ENCODE measurements around the gene PNMT. TPM values are rescaled to one million over a fixed set of nuclear protein-coding genes. Genes with fewer than 3 reads are reported as not detected.

The PNMT gene
- total RNA-seq, 1 donor from 2014 or later = not detected

DNA sequence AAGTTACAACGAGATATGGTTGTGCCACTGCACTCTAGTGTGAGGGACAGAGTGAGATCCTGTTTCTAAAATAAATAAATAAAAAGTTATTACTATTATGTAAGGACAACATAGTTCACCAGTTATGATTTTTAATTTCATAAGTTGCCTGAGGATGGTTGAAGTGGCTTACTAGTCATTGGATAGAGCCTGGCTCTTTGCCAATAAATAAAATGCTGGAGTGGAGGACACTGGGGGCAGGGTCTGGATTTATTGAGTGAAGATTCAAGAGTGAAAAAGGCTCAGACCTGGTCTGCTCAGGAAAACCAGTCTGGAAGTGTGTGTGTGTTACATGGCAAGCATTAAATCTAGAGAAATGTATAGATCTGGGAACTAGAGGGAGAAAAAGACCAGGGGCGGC is 29.2 kb upstream of the PNMT start:
- peak overlapping the region; percentile 39 for H3K4me3 Mint-ChIP-seq
- DNase-seq = no peak
- no peaks in the 10 kb centered on the region for H3K9me3 Mint-ChIP-seq
- peaks cover 50% of the 10 kb centered on the region for H3K4me1 Mint-ChIP-seq
- H3K36me3 Mint-ChIP-seq (ENCODE audit: low read depth) = peaks cover 3% of the 10 kb centered on the region
- intact Hi-C loops (cut with micrococcal nuclease) = loop anchor here (5.0 kb wide), 1 partner anchor 288 kb away; the partner anchor contains the start of genes LRRC3C and ORMDL3
- H3K27me3 Mint-ChIP-seq = no peaks in the 10 kb centered on the region
- H3K27ac Mint-ChIP-seq = no peak overlapping the region

- Mint-ChIP-seq H3K36me3 (ENCODE audit: low read depth) (peaks cover 3% of the 10 kb centered on the region), H3K4me3 (peak overlapping the region; percentile 39), H3K27ac (no peak overlapping the region), H3K27me3 (no peaks in the 10 kb centered on the region), H3K9me3 (no peaks in the 10 kb centered on the region), H3K4me1 (peaks cover 50% of the 10 kb centered on the region)
- DNase-seq = no peak
- intact Hi-C loops (cut with micrococcal nuclease) = loop anchor here (5.0 kb wide), 1 partner anchor 287 kb away; the partner anchor contains the start of genes LRRC3C and ORMDL3
Observed at GRCh38 chr17:39639566-39640458, 28.4 kb upstream of the PNMT start.

- DNase-seq = no peak
- H3K9me3 Mint-ChIP-seq = no peaks in the 10 kb centered on the region
- H3K36me3 Mint-ChIP-seq (ENCODE audit: low read depth) = peaks cover 3% of the 10 kb centered on the region
- intact Hi-C loops (cut with micrococcal nuclease) = no loop called here
- no peak overlapping the region for H3K4me3 Mint-ChIP-seq
- H3K27ac Mint-ChIP-seq = no peak overlapping the region
- H3K27me3 Mint-ChIP-seq = no peaks in the 10 kb centered on the region
- H3K4me1 Mint-ChIP-seq = peaks cover 53% of the 10 kb centered on the region
Observed at GRCh38 chr17:39640591-39641031, 27.6 kb upstream of the PNMT start.

DNA sequence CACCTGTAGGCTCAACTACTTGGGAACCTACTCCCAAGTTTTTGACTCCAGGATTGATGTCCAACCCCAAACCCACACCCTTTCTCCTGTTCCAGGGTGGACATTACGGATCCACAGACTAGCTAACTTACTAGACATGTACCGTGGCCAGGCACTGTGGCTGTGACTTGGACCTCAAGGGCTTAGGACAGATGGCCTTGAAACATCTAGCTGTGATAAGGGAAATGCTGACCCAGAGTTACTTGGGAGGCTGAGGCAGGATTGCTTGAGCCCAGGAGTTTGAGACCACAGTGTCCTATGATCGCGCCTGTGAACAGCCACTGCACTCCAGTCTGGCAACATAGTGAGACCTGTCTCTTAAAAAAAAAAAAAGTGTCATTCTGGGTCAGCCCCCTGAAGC is 27.2 kb upstream of the PNMT start:
- Mint-ChIP-seq H3K4me1 (peaks cover 51% of the 10 kb centered on the region), H3K9me3 (no peaks in the 10 kb centered on the region), H3K27ac (no peak overlapping the region), H3K27me3 (no peaks in the 10 kb centered on the region), H3K36me3 (ENCODE audit: low read depth) (peaks cover 3% of the 10 kb centered on the region), H3K4me3 (no peak overlapping the region)
- intact Hi-C loops (cut with micrococcal nuclease) = no loop called here
- no peak for DNase-seq

GRCh38 chr17:39641883-39642282 is 26.4 kb upstream of the PNMT start:
- no peaks in the 10 kb centered on the region for H3K27me3 Mint-ChIP-seq
- no peak for DNase-seq
- peaks cover 3% of the 10 kb centered on the region for H3K36me3 Mint-ChIP-seq (ENCODE audit: low read depth)
- peaks cover 51% of the 10 kb centered on the region for H3K4me1 Mint-ChIP-seq
- no peak overlapping the region for H3K4me3 Mint-ChIP-seq
- H3K9me3 Mint-ChIP-seq = no peaks in the 10 kb centered on the region
- H3K27ac Mint-ChIP-seq = no peak overlapping the region
- intact Hi-C loops (cut with micrococcal nuclease) = no loop called here

GRCh38 chr17:39642291-39643074 is 25.8 kb upstream of the PNMT start:
- Mint-ChIP-seq H3K36me3 (ENCODE audit: low read depth) (peaks cover 3% of the 10 kb centered on the region), H3K27me3 (no peaks in the 10 kb centered on the region), H3K4me1 (peaks cover 51% of the 10 kb centered on the region), H3K4me3 (no peak overlapping the region), H3K9me3 (no peaks in the 10 kb centered on the region), H3K27ac (no peak overlapping the region)
- no peak for DNase-seq
- intact Hi-C loops (cut with micrococcal nuclease) = no loop called here

DNA sequence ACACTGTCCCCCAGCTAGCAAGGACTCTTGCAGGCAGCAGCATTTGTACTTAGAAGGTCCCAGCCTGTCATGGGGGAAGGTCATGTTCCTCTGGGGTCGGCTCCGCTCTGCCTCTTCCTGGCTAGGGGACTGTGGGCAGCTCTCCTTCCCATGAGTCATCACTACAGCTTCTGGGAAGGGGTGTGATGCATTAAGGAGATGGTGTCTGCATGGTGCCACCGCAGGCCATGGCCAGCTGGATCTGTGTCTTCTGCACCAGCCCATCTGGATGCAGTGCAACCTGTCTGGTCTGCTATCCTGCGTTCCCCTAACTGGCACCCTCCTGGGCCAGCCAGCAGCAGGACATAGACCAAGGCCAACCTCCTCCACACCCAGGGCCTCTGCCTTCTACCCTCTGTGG is 25.0 kb upstream of the PNMT start:
- Mint-ChIP-seq H3K36me3 (ENCODE audit: low read depth) (peaks cover 3% of the 10 kb centered on the region), H3K9me3 (no peaks in the 10 kb centered on the region), H3K27me3 (no peaks in the 10 kb centered on the region), H3K4me3 (no peak overlapping the region), H3K27ac (no peak overlapping the region), H3K4me1 (peaks cover 44% of the 10 kb centered on the region)
- DNase-seq = no peak
- intact Hi-C loops (cut with micrococcal nuclease) = no loop called here

- intact Hi-C loops (cut with micrococcal nuclease) = no loop called here
- Mint-ChIP-seq H3K36me3 (ENCODE audit: low read depth) (no peaks in the 10 kb centered on the region), H3K4me1 (peaks cover 23% of the 10 kb centered on the region), H3K27me3 (no peaks in the 10 kb centered on the region), H3K27ac (no peak overlapping the region), H3K4me3 (no peak overlapping the region), H3K9me3 (no peaks in the 10 kb centered on the region)
- DNase-seq = no peak
Observed at GRCh38 chr17:39647256-39647655, 21.0 kb upstream of the PNMT start.

DNA sequence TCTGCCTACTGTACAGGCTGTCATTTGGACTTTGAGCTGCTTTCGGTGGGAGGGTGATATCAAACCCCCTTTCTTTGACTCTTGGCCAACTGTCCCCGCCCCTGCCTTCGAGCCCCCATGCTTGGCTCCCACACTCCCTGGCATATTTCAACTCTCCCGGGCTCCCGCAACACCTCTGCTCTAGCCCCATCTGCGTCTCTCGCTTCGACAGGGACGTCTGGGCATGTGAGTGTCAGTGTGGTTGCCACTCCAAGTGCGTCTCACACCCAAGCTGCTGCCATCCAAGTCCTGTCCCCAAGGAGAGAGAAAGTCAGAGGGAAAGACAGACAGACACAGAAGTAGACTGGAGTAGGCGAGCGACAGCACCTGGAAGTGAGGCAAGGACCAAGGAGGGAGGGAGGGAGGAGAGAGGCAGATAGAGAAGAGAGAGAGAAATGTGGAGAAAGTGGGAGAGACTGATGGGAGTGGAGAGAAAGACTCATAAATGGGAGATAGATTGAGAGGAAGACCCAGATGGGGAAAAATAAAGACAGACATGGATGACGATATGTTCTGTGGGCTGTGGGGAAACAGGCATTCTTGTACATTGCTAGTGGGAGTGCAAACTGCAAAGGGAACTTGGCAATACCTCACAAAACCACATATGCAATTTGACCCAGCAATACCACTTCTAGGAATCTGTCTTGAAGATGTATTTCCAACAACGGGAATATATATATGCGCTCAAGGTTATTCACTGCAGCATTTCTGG is 19.5 kb upstream of the PNMT start:
- Mint-ChIP-seq H3K27me3 (no peaks in the 10 kb centered on the region), H3K4me3 (no peak overlapping the region), H3K36me3 (ENCODE audit: low read depth) (no peaks in the 10 kb centered on the region), H3K4me1 (peaks cover 13% of the 10 kb centered on the region), H3K9me3 (no peaks in the 10 kb centered on the region), H3K27ac (peak overlapping the region; percentile 8)
- intact Hi-C loops (cut with micrococcal nuclease) = no loop called here
- DNase-seq = no peak

DNA sequence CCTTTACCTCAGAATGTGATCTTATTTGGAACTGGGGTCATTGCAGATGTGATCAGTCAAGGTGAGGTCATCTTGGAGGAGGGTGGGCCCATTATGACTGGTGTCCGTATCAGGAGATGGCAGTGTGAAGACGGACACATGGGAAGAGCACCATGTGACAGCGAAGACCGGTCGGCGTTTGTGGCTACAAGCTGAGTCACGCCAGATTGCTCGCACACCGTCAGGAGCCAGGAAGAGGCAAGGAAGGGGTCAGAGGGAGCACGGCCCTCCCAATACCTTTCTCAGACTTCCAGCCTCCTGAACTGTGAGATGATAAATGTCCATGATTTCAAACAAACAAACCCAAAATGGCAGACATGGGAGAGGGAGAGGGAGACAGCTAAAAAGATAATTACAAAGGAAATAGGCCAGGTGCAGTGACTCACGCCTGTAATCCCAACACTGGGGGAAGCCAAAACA is 18.1 kb upstream of the PNMT start:
- no peak overlapping the region for H3K4me3 Mint-ChIP-seq
- peaks cover 14% of the 10 kb centered on the region for H3K4me1 Mint-ChIP-seq
- intact Hi-C loops (cut with micrococcal nuclease) = no loop called here
- no peak for DNase-seq
- H3K36me3 Mint-ChIP-seq (ENCODE audit: low read depth) = no peaks in the 10 kb centered on the region
- no peak overlapping the region for H3K27ac Mint-ChIP-seq
- H3K9me3 Mint-ChIP-seq = no peaks in the 10 kb centered on the region
- H3K27me3 Mint-ChIP-seq = no peaks in the 10 kb centered on the region

- intact Hi-C loops (cut with micrococcal nuclease) = no loop called here
- Mint-ChIP-seq H3K9me3 (no peaks in the 10 kb centered on the region), H3K4me3 (no peak overlapping the region), H3K4me1 (peaks cover 14% of the 10 kb centered on the region), H3K27ac (no peak overlapping the region), H3K36me3 (ENCODE audit: low read depth) (peaks cover 2% of the 10 kb centered on the region), H3K27me3 (no peaks in the 10 kb centered on the region)
- no peak for DNase-seq
Observed at GRCh38 chr17:39651923-39652586, 16.2 kb upstream of the PNMT start.

DNA sequence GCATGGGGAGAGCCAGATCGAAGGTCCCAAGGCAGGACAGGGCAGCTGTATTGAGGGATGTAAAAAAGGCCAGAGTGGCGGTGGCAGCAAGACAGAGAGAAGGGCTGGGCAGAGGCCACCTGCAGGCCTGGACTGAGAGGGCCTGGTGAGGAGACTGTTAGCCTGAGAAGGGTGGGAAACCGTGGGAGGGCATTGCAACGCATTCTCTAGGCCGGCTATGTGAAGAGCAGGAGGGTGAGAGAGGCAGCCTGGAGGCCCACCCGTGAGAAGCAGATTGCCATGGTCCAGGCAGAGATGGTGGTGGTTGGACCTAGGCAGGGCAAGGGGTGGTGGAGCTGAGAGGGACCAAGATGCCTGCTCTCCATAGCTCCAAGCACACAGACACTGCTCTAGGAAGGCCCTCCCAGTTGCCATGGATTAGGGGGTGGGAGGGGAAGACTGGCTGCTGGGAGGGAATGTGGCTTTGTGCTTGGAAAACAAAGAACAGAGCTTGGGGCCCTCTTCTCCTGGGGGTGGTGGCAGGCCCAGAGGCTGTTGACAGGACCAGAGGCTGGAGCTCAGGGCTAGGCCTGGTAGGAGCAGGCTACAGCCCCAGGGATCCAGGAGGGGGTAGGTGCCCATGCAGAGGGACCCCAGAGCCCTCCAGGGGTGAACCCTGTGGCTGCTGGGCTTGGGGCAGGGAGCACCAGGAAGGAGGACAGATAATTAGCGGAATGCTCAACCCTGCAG is 15.5 kb upstream of the PNMT start:
- no peaks in the 10 kb centered on the region for H3K27me3 Mint-ChIP-seq
- no peak for DNase-seq
- H3K4me3 Mint-ChIP-seq = no peak overlapping the region
- intact Hi-C loops (cut with micrococcal nuclease) = no loop called here
- H3K36me3 Mint-ChIP-seq (ENCODE audit: low read depth) = peaks cover 3% of the 10 kb centered on the region
- H3K27ac Mint-ChIP-seq = no peak overlapping the region
- no peaks in the 10 kb centered on the region for H3K9me3 Mint-ChIP-seq
- peaks cover 14% of the 10 kb centered on the region for H3K4me1 Mint-ChIP-seq

- H3K27ac Mint-ChIP-seq = no peak overlapping the region
- H3K9me3 Mint-ChIP-seq = no peaks in the 10 kb centered on the region
- intact Hi-C loops (cut with micrococcal nuclease) = no loop called here
- peaks cover 14% of the 10 kb centered on the region for H3K4me1 Mint-ChIP-seq
- no peak for DNase-seq
- H3K4me3 Mint-ChIP-seq = no peak overlapping the region
- H3K27me3 Mint-ChIP-seq = no peaks in the 10 kb centered on the region
- peaks cover 5% of the 10 kb centered on the region for H3K36me3 Mint-ChIP-seq (ENCODE audit: low read depth)
Observed at GRCh38 chr17:39653316-39653661, 15.0 kb upstream of the PNMT start.
